IPS-11a (cell line): ENCODE measurements around the gene MTRF1.

ENCODE experiments used
- H3K4me3 ChIP-seq: one replicate; pipeline ENCODE4 v1.5.1; 2013; ENCODE audit warnings: low read depth, low read length, control low read depth

The MTRF1 gene, protein sequence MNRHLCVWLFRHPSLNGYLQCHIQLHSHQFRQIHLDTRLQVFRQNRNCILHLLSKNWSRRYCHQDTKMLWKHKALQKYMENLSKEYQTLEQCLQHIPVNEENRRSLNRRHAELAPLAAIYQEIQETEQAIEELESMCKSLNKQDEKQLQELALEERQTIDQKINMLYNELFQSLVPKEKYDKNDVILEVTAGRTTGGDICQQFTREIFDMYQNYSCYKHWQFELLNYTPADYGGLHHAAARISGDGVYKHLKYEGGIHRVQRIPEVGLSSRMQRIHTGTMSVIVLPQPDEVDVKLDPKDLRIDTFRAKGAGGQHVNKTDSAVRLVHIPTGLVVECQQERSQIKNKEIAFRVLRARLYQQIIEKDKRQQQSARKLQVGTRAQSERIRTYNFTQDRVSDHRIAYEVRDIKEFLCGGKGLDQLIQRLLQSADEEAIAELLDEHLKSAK

DNA sequence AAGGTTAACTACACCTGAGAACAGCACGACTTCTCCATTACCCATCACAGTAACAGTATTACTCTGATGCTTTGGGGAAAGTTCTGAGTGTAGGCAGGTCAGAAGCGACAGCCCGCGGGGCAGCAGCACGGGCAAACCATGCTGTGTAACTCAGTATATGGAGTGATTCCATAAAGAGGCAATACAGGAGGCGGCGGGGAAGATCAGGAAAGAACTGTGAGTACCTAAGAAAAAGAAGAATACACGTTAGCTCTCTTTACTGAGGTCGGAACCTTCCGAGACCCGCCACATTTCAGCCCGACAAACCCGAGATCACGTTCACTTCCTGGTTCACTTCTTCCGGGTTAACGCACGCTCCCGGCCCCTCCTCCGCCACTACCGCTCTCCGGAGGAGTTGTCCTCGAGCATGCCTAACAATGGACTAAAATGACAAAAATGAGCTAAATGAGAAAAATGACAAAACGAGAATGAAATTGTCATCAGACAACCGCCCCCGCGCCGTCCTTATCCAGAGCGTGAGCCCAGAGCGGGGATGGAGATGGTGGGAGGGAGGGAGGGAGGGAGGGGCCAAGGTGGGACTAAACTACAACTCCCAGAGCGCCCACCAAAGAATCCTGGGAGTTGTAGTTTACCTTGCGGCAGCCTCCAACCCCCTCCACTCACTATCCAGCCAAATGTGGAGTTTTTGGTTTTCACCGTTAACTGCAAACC, at the start of gene MTRF1:
Gene MTRF1 (minus strand): TSS at position 316 of the 711 bp plus-strand sequence. CDS start 2,669 bp downstream, outside the sequence.
- peak within 1 kb of the TSS; percentile 94 for H3K4me3 ChIP-seq

DNA sequence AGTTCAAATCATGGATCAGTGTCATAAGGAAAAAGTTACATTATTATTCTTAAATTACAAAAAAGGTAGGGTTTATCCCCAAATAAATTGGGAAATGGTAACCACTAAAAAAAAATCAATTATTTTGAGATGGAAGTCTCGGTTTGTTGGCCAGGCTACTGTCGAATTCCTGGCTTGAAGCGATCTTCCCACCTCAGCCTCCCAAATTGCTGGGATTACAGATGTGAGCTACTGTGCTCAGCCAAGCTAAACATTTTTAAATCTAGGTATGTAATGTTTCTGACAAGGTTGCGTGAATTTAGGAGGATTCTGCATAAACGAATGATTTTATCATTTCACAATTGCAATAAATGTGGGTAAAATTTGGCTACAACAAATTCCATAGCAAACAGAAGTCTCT, 49.7 kb upstream of the MTRF1 start:
- H3K4me3 ChIP-seq = no peak overlapping the region

DNA sequence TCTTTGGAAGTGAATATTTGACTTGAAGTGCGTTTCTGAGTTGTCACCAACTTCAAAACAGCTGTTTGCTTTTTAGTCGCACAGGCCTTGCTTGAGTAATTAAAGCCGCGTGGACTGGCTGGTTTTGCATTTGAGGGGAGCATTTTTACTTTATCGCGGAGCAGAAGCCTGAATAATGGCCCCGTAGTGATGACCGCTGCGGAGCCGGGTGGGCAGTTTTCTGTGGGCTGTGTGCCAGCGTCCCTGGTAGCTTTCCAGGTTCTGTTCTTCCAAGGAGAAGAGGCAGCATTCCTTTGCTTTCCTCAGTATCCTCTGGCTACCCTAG, 48.8 kb upstream of the MTRF1 start:
- H3K4me3 ChIP-seq = peak overlapping the region; percentile 80

DNA sequence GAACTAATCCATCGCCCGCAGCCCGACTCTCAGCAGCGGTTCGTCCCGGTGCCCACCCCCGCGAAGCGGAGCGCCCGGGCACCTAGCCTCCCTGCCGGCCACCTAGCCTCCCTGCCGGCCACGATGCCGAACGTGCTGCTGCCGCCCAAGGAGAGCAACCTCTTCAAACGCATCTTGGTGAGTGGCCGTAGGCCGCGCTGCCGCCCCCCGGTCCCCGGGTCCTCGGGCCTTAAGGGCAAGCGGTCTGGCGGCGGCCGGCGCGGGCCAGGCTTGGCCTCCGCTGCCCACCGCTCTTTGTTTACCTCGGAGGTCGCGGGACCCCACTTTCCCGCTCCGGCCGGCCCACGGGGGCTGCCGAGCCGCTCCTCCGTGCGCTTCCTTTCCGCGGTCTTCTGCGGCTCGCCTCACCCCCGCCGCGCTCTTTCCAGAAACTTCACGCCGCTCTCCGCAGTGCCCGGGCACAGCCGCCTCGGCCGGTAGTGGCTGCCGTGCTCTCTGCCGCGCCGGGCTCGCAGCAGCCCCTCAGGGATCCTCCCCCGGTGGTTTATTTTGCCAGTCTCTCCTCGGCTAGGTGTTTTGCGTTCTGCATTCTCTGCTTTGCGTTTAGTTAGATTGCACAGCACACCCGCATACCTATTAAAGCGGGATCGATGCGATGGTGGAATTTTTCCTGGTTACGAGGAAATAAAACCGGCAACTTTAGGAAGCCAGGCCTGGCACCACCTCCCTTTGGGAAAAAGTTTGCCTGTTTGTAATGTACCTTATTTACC, 48.2 kb upstream of the MTRF1 start:
- H3K4me3 ChIP-seq = peak overlapping the region; percentile 80

DNA sequence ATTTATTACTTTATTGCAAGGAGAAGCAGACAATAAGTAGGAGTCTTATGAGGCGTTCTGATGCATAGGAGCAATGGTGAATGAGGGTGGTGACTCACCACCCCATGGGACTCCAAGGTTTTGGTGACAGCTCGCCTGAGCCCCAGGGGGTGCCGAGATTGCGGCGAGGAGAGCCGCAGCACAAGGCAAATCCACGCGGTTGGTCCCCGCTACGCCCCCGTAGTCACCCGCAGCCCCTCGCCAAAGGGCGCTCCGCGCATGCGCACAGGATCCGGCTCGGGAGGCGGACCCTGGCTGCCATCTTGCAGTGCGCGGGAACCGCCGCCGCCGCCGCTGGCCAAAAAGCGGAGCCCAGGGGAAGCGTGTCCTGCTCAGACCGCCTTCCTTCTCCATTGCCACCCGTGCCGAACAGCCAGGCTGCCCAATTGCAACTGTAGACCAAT, 47.6 kb upstream of the MTRF1 start, which contains the start of gene NAA16:
Gene NAA16 (plus strand): TSS at position 305 of the 443 bp plus-strand sequence. CDS start 262 bp downstream, outside the sequence.
- H3K4me3 ChIP-seq = peak within 1 kb of the TSS; percentile 80

DNA sequence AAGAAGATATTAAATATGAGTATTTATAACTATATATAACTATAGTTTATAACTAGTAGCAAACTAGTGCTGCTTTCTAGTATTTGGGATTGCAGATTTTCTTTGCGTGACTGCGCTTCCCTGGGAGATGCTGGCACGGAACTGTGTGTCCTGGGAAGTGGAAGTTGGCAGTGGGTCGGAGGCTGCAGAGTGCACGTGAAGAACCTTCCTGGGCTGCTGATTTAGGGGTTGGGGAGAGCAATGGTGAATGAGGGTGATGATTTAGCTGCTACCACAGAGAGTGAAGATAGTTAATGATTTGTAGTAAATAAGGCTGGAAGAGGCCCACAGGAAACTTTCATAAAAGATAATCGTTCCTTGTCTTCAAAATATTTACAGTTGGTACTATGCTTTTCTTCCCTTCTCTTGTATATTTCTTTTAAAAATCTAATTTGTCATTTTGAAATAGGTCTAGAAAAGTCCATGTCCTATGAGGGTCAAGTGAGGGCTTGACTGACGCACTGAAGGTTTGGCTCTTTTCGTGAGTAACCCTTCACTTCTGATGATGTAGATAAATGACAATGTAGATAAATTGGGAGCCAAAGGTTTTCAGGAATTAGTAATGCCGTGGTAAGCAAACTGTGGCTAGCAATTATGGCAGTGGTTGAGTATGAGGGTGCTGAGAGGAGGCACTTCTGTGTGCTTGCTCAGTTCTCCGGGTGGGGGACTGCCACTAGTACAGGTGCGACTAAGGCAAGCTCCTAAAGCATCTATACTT, 44.7 kb upstream of the MTRF1 start:
- H3K4me3 ChIP-seq = no peak overlapping the region

DNA sequence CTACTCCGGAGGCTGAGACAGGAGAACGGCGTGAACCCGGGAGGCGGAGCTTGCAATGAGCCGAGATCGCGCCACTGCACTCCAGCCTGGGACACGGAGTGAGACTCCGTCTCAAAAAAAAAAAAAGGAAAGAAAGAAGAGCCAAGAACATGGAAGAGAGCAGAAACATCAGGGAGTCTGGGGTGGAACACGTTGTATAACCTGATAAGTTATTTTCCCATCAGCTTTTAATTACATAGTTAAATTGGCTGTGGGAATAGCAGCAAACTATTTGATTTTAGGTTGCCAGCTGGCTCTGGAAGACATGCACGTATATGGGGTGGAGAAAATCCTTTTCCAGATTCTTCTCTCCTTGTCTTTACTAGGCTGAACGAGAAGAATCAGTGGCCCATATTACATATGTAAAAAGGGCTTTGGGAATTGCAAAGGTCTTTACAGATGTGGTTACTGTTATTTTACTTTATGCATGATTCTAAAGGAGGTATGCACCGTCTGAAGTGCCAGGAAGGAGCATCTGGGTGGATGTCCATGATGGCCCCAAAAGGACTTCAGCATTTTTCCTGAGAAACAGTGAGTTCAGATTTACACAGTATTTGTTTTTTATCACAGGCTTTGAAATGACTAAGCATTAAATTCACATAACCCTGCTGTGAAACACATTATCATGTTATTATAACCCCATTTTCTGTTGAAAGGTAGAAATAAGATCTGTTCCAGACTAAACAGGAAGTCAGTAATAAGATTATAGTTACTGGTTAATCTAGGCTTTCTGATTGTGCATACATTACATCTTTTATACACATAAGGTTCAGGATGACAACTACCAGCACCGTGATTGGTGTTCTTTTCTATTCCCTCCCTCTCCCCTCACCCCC, 43.1 kb upstream of the MTRF1 start:
- no peak overlapping the region for H3K4me3 ChIP-seq

DNA sequence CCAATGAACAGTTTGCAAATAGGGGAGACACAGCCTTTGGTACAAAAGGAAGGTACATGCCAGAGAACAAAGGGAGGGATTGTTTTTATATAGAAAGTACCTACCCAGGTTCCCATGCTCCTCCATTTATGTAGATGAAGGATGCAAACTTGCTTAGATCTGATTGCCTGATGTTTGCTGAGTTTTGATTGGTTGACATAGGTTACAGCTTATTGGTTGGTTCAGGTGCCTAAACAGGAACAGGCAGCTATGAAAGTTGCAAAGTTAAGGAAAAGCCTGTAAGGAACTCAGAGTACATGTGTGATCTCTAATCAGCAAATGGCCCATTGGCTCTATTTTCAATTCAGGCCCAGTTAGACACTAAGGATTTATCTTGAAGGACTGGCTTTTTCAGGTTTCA, 41.2 kb upstream of the MTRF1 start:
- H3K4me3 ChIP-seq = no peak overlapping the region

DNA sequence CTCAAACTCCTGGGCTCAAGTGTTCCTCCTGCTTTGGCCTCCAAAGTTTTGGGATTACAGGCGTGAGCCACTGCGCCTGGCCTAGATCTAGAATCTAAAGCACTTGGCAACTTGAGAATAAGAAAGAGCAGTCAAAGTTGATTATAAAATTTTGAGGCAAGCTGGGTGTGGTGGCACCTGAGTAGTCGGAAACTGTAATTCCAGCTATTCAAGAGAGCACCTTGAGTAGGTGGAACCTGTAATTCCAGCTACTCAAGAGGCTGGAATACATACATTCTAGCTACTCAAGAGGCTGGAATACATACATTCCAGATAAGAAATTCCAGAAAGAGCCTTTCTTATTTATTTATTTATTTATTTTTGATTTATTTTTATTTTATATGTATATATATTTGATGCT, 39.4 kb upstream of the MTRF1 start:
- H3K4me3 ChIP-seq = no peak overlapping the region

DNA sequence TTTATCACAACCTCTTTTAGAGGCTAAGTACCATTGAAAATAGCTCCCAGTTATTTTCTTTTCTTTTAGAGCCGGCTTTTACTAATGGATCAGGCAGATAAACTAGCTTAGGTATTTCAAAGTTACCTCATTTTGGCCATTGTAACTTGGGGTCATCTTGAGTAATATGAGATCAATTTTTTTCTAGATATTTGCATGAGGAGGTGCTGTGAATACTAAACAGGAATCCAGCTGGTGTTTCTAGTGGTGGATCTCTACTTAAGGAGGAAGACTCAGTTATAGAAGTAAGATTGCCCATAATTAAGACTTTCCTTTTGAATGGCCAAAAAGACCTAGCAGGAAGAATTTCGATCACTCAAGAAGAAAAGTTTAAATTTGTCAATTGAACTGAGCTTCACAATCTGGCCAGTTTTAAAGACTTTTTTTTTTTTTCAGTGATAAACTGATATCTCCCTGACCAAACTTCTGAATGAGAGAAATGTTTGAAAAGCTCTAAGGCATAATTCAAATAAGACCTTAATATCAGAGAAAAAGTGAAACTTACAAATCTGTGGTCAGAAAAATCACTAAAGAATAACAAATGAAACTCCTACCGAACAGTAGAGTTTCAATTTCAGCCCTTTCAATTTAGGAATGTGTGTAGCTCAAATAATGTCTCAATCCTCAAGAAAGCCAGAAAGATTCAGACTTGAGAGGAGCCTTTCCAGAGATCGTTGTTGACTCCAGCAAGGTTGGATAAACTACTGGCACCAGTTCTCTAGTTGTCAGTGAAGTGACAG, 36.1 kb upstream of the MTRF1 start:
- H3K4me3 ChIP-seq = no peak overlapping the region

DNA sequence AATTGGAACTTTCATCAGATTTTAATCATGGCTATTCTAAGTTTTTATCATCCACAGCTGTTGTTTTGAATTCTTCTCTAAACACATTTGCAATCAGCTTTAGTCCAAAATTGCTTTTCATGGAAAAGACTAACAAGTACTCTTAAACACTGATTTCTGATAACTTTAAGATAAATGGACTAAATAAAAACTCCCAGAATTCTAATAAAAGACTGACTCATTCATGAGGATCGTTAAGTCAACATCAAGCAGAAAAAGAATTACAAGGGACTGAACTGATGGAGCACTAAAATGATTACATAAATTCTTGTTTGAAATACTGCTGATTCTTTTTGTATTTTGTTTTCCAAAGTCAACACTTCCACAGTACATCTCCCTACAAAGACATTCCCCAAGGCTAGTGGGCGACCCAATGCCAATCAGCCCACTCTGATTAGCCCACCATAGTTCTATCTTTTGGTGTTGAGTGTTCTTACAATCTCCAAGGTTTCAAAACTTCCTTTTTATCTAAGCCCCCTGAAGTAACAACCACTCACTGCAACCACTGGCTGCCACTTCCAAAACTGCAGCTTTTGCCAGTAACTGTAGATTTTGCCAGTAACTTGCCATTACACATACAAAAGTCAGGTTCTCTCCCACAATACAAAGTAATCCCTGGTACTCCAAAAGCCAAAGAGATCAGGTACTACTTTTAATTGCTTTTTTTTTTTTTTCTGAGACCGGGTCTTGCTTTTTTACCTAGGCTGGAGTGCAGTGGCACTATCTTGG, 33.7 kb upstream of the MTRF1 start:
- no peak overlapping the region for H3K4me3 ChIP-seq

DNA sequence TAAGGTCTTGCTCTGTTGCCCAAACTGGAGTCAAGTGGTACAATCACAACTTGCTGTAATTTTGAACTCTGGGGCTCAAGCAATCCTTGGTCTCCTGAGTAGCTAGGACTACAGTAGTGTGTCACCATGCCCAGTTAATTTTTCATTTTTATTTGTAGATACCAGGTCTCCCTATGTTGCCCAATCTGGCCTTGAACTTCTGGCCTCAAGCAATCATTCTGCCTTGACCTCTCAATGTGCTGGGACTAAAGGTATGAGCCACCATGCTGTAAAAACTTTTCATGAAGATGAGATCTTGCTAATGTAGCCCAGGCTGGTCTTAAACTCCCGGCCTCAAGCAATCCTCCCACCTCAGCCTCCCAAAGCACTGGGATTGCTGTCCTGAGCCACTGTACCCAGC, 32.6 kb upstream of the MTRF1 start:
- no peak overlapping the region for H3K4me3 ChIP-seq

DNA sequence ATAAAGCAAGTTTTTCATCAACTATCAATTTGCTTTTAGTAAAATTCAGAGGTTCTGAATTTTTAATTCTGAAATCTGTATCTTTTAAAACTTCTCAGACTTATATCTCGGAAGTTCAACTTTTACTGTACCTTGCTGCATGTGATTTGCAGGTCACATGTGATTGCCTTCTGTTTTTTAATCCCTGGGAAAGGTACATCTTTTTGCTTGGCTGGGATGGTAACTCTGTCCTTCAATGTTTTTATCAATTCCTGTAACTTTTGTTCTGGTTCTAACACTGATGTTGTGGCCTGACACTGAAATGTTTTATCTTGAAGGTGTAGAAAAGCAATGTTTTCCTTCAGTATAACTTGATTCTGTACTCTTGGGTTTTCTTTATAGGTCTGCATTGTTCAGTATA, 31.5 kb upstream of the MTRF1 start:
- H3K4me3 ChIP-seq = no peak overlapping the region

DNA sequence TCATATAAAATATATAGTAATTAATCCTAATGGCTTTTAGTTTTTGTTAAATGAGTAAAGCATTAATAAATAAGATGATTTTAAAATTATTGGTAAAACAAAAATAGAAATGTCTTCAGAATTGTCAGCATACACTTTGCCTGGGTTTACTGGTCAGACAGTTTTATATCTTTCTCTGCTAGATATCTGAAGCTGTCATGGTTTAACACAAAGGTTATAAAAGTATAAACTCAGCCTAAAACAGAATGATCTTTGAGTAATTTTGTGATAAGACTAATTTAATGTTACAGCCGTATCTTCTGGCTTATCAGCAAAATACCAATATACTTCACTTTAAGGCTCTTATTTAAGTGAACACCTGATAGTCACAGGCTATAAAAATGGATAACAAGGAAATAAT, 29.9 kb upstream of the MTRF1 start:
- no peak overlapping the region for H3K4me3 ChIP-seq

DNA sequence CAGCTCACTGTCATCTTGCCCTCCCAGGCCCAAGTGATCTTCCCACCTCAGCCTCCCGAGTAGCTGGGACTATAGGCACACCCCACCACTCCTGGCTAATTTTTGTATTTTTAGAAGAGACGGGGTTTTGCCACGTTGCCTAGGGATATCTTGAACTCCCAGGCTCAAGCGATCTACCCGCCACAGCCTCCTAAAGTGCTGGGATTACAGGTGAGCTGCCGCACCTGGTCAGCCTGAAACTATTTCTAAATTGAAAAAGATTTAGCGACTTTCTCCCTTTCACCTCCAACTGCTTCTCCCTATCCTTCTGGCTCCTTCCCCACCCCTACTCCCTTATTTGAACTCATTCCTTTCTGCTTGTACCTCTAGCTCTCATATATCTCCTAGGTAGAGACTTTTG, 27.9 kb upstream of the MTRF1 start:
- no peak overlapping the region for H3K4me3 ChIP-seq

DNA sequence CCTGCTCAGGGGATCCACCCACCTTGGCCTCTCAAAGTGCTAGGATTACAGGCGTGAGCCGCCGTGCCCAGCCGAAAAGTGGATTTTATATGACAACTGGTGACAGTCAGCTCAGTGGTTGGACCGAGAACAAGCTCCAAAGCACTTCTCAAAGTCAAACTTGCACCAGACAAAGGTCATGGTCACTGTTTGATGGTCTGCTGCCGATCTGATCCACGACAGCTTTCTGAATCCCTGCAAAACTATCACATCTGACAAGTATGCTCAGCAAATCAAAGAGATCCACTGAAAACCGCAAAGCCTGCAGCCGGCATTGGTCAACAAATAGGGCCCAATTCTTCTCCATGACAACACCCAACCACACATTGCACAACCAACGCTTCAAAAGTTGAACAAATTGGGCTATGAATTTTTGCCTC, 26.1 kb upstream of the MTRF1 start:
- H3K4me3 ChIP-seq = no peak overlapping the region

DNA sequence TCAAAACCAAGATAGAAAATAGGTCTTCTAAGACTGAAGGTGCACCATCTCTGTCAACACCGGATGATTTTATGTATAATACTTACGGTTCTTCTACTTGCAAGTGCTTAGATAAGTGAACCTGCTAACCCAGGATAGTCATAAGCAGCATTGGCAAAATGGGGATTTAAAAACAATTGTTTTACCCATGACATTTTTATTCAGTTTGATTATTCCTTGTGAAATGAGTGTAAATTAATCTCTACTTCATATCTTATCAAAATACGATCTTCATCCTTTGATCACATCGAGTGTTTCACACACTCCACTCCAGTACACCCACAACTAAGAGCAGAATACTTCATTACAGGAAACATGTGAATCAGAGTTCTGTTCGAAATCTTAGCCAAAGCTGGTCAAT, 23.0 kb upstream of the MTRF1 start:
- no peak overlapping the region for H3K4me3 ChIP-seq
